Measurements from ENCODE around the gene WWOX. TPM values are rescaled to one million over a fixed set of nuclear protein-coding genes. Genes with fewer than 3 reads are reported as not detected.
A peak's percentile ranks its signal among the peaks of the same experiment; 100 is the strongest.

The WWOX gene
- total RNA-seq, 1 experiment from 2014 or later, result 35.6 TPM

GRCh38 chr16:78224342-78224741 is 124.9 kb downstream of the WWOX start:
- H3K4me1 ChIP-seq (replicated peaks; ENCODE audit: insufficient read depth), result peaks cover 5% of the 10 kb centered on the region; the same call in 1 of the 2 replicates
- TF ChIP-seq CTCF (conservative IDR thresholded peaks at IDR 0.05) (no peak), EZH2 (IDR thresholded peaks at IDR 0.05; ENCODE audit: low read depth) (no peak)
- H2AFZ ChIP-seq, result no peak overlapping the region
- intact Hi-C loops (cut with micrococcal nuclease; ENCODE audit: unreplicated experiment), result no loop called here
- no peaks in the 10 kb centered on the region for H3K79me2 ChIP-seq (ENCODE audit: low read depth)
- H3K36me3 ChIP-seq (ENCODE audit: low read depth), result no peaks in the 10 kb centered on the region
- H3K9me3 ChIP-seq (ENCODE audit: insufficient read depth, low read depth), result no peaks in the 10 kb centered on the region
- no TSS peak for BruUV-seq (replicated peaks)
- no peaks in the 10 kb centered on the region for H4K20me1 ChIP-seq (ENCODE audit: insufficient read depth)
- peak in 1 of 2 experiments; percentile 47 for DNase-seq
- H3F3A ChIP-seq (ENCODE audit: insufficient read depth, low read depth), result no peaks in the 10 kb centered on the region
- no peaks in the 10 kb centered on the region for H3K9me2 ChIP-seq (ENCODE audit: insufficient read depth)
- no peak overlapping the region for H3K4me2 ChIP-seq
- POLR2A ChIA-PET (ENCODE audit: unreplicated experiment), result no interaction called here
- H3K27me3 ChIP-seq (ENCODE audit: insufficient read depth, low read depth), result no peaks in the 10 kb centered on the region
- H3K4me3 ChIP-seq, result no peak overlapping the region
- H3K27ac ChIP-seq, result no peak overlapping the region
- CTCF ChIA-PET, result no interaction called here

- intact Hi-C loops (cut with micrococcal nuclease; ENCODE audit: unreplicated experiment), result no loop called here
- H3K9me2 ChIP-seq (ENCODE audit: insufficient read depth), result no peaks in the 10 kb centered on the region
- CTCF ChIA-PET, result no interaction called here
- TF ChIP-seq EZH2 (IDR thresholded peaks at IDR 0.05; ENCODE audit: low read depth) (no peak), CTCF (conservative IDR thresholded peaks at IDR 0.05) (no peak)
- H3K9me3 ChIP-seq (ENCODE audit: insufficient read depth, low read depth), result no peaks in the 10 kb centered on the region
- H3K79me2 ChIP-seq (ENCODE audit: low read depth), result no peaks in the 10 kb centered on the region
- no peaks in the 10 kb centered on the region for H4K20me1 ChIP-seq (ENCODE audit: insufficient read depth)
- H3K4me2 ChIP-seq, result no peak overlapping the region
- H3K27me3 ChIP-seq (ENCODE audit: insufficient read depth, low read depth), result no peaks in the 10 kb centered on the region
- peaks cover 10% of the 10 kb centered on the region for H3K4me1 ChIP-seq (replicated peaks; ENCODE audit: insufficient read depth)
- no peaks in the 10 kb centered on the region for H3F3A ChIP-seq (ENCODE audit: insufficient read depth, low read depth)
- H2AFZ ChIP-seq, result no peak overlapping the region
- no peak overlapping the region for H3K4me3 ChIP-seq
- no peak for DNase-seq
- no peak overlapping the region for H3K27ac ChIP-seq
- no peaks in the 10 kb centered on the region for H3K36me3 ChIP-seq (ENCODE audit: low read depth)
- POLR2A ChIA-PET (ENCODE audit: unreplicated experiment), result interaction anchor here (0.9 kb wide), 1 partner anchor 10 kb away, joined by 5 read pairs; no protein-coding TSS in a partner anchor
- no TSS peak for BruUV-seq (replicated peaks)
These were observed 126.5 kb downstream of the WWOX start for GRCh38 chr16:78225919-78226318.

GRCh38 chr16:78227855-78228254 is 128.4 kb downstream of the WWOX start:
- intact Hi-C loops (cut with micrococcal nuclease; ENCODE audit: unreplicated experiment), result no loop called here
- H3K4me2 ChIP-seq, result no peak overlapping the region

More at GRCh38 chr16:78227855-78228254, 128.4 kb downstream of the WWOX start:
- no TSS peak for BruUV-seq (replicated peaks)
- POLR2A ChIA-PET (ENCODE audit: unreplicated experiment), result no interaction called here
- Histone ChIP-seq H3K9me2 (ENCODE audit: insufficient read depth) (no peaks in the 10 kb centered on the region), H3F3A (ENCODE audit: insufficient read depth, low read depth) (no peaks in the 10 kb centered on the region), H2AFZ (no peak overlapping the region), H3K4me1 (replicated peaks; ENCODE audit: insufficient read depth) (peaks cover 16% of the 10 kb centered on the region), H4K20me1 (ENCODE audit: insufficient read depth) (no peaks in the 10 kb centered on the region), H3K9me3 (ENCODE audit: insufficient read depth, low read depth) (no peaks in the 10 kb centered on the region), H3K27me3 (ENCODE audit: insufficient read depth, low read depth) (no peaks in the 10 kb centered on the region), H3K79me2 (ENCODE audit: low read depth) (no peaks in the 10 kb centered on the region), H3K36me3 (ENCODE audit: low read depth) (no peaks in the 10 kb centered on the region), H3K27ac (no peak overlapping the region), H3K4me3 (no peak overlapping the region)
- CTCF ChIA-PET, result no interaction called here
- DNase-seq, result no peak
- TF ChIP-seq EZH2 (IDR thresholded peaks at IDR 0.05; ENCODE audit: low read depth) (no peak), CTCF (conservative IDR thresholded peaks at IDR 0.05) (no peak)

Data from PC-9 (cell line).